ENCODE measurements around the gene TCF19.

The TCF19 gene

GRCh38 chr6:31129130-31129529, 29.3 kb upstream of the TCF19 start:
- no peak for DNase-seq

GRCh38 chr6:31130751-31131150, 27.6 kb upstream of the TCF19 start:
- no peak for DNase-seq

- DNase-seq, result no peak
Measured at GRCh38 chr6:31131595-31131994, 26.8 kb upstream of the TCF19 start.

GRCh38 chr6:31132806-31133205, 25.6 kb upstream of the TCF19 start:
- no peak for DNase-seq

GRCh38 chr6:31135710-31136109, 22.7 kb upstream of the TCF19 start:
- DNase-seq, result no peak

GRCh38 chr6:31138982-31139381, 19.4 kb upstream of the TCF19 start, which contains the start of gene PSORS1C2:
Gene PSORS1C2, minus strand, starts transcription at chr6:31139066. Its CDS starts 40 bp downstream, at chr6:31139026.
- DNase-seq, result no peak

GRCh38 chr6:31139599-31139998, 18.8 kb upstream of the TCF19 start:
- no peak for DNase-seq

GRCh38 chr6:31140643-31141042, 17.7 kb upstream of the TCF19 start:
- DNase-seq, result no peak

GRCh38 chr6:31142361-31142761, 16.0 kb upstream of the TCF19 start:
- DNase-seq, result peak; percentile 8

- DNase-seq, result no peak
Measured at GRCh38 chr6:31143148-31143547, 15.2 kb upstream of the TCF19 start.

GRCh38 chr6:31144296-31144969, 14.0 kb upstream of the TCF19 start:
- DNase-seq, result no peak

GRCh38 chr6:31144970-31145340, 13.4 kb upstream of the TCF19 start:
- no peak for DNase-seq

GRCh38 chr6:31145386-31145785, 13.0 kb upstream of the TCF19 start:
- DNase-seq, result no peak

- no peak for DNase-seq
Measured at GRCh38 chr6:31149827-31150447, 8.5 kb upstream of the TCF19 start.

- DNase-seq, result no peak
Measured at GRCh38 chr6:31152781-31153180, 5.6 kb upstream of the TCF19 start.

GRCh38 chr6:31154436-31154835, 4.0 kb upstream of the TCF19 start:
- no peak for DNase-seq

- no peak for DNase-seq
Measured at GRCh38 chr6:31156641-31157040, 1.7 kb upstream of the TCF19 start.

GRCh38 chr6:31157513-31158139, 763 bp upstream of the TCF19 start, which contains the start of gene CCHCR1:
Gene CCHCR1, minus strand, starts transcription at chr6:31157802. Its CDS starts 202 bp downstream, at chr6:31157600.
- no peak for DNase-seq

GRCh38 chr6:31158863-31159855, 770 bp downstream of the TCF19 start:
- DNase-seq, result no peak

- DNase-seq, result no peak
Measured at GRCh38 chr6:31161216-31162126, 3.1 kb downstream of the TCF19 start.

GRCh38 chr6:31162463-31163165, 4.2 kb downstream of the TCF19 start:
- no peak for DNase-seq

All from NCI-H2171 (cell line).